Measurements from ENCODE around the gene VILL. TPM values are rescaled to one million over a fixed set of nuclear protein-coding genes. Genes with fewer than 3 reads are reported as not detected.

The VILL gene
- total and polyA plus RNA-seq, 2 of the 8 experiments (the other 6 are each of a cell fraction or from before 2014, with no cell fraction given), result 4.1 to 4.2 TPM

GRCh38 chr3:37961622-37962431 lies 28.8 kb upstream of the VILL start (continued):
- TF ChIP-seq EGR1 (IDR thresholded peaks at IDR 0.05; ENCODE audit: borderline replicate concordance, low read depth, low read length) (no peak), CTBP2 (IDR thresholded peaks at IDR 0.05; ENCODE audit: borderline replicate concordance, insufficient read depth, insufficient read length, low read length) (no peak), ATF3 (IDR thresholded peaks at IDR 0.05; ENCODE audit: insufficient read depth, low read depth, low read length) (no peak), CBX8 (IDR thresholded peaks at IDR 0.05; ENCODE audit: borderline replicate concordance, low read depth, low read length) (no peak), BRCA1 (IDR thresholded peaks at IDR 0.05; ENCODE audit: low read depth, low read length) (no peak), E2F6 (IDR thresholded peaks at IDR 0.05) (no peak), CREB1 (IDR thresholded peaks at IDR 0.05) (no peak)
